A673 (cell line): ENCODE measurements around the gene NSMCE4A. TPM values are rescaled to one million over a fixed set of nuclear protein-coding genes. Genes with fewer than 3 reads are reported as not detected.
A peak's percentile ranks its signal among the peaks of the same experiment; 100 is the strongest.

Experiments used
- BruUV-seq: library from RNA; stranded (reverse); fragments of 400-500 nt; replicated peaks from 2 replicates; lab custom pipeline; 2021; lab: Mats Ljungman, UMichigan
- CTCF ChIA-PET: fragments of 300-600 bp; sonication (Branson Sonifier 250); formaldehyde crosslinking; loops from one replicate; lab custom pipeline; 2022; ENCODE audit warnings: antibody characterized with exemption; lab: Charles Lee
- POLR2A ChIA-PET: fragments of 300-600 bp; sonication (Branson Sonifier 250); formaldehyde crosslinking; loops from one replicate; lab custom pipeline; 2022; ENCODE audit warnings: antibody characterized with exemption; ENCODE audit not compliant: low non-redundant PET; lab: Charles Lee
- DNase-seq: peaks from one replicate; pipeline ENCODE4 v3.0.0-alpha.2; 2015; ENCODE audit warnings: low spot score
- H3K27ac ChIP-seq: fragments of 200-600 bp; sonication (generic); 2 replicates; pipeline ENCODE4 v1.5.1; 2016; ENCODE audit warnings: mixed run types, low read depth, mild to moderate bottlenecking, mixed read lengths, antibody characterized with exemption, low read length; ENCODE audit not compliant: poor library complexity, severe bottlenecking
- H3K27me3 ChIP-seq: fragments of 200-600 bp; sonication (generic); replicated peaks from 2 replicates; pipeline ENCODE4 v1.6.1; 2017; ENCODE audit warnings: mixed run types, low read depth, mild to moderate bottlenecking, mixed read lengths, antibody characterized with exemption, low read length; ENCODE audit not compliant: insufficient read depth, poor library complexity
- H3K36me3 ChIP-seq: fragments of 200-600 bp; sonication (generic); 2 replicates; pipeline ENCODE4 v1.6.1; 2016; ENCODE audit warnings: mixed run types, mild to moderate bottlenecking, mixed read lengths, antibody characterized with exemption, low read length; ENCODE audit not compliant: insufficient read depth, poor library complexity, severe bottlenecking
- H3K4me1 ChIP-seq: fragments of 200-600 bp; sonication (generic); 2 replicates; pipeline ENCODE4 v1.6.1; 2017; ENCODE audit warnings: mixed run types, mild to moderate bottlenecking, mixed read lengths, antibody characterized with exemption, low read length; ENCODE audit not compliant: insufficient read depth, poor library complexity, severe bottlenecking
- H3K4me3 ChIP-seq: fragments of 200-600 bp; sonication (generic); 2 replicates; pipeline ENCODE4 v1.5.1; 2016; ENCODE audit warnings: low read depth, mixed run types, mild to moderate bottlenecking, mixed read lengths, low read length; ENCODE audit not compliant: poor library complexity, severe bottlenecking
- H3K9me3 ChIP-seq: fragments of 200-600 bp; sonication (generic); 2 replicates; pipeline ENCODE4 v1.6.1; 2016; ENCODE audit warnings: mixed run types, low read depth, mild to moderate bottlenecking, mixed read lengths, antibody characterized with exemption, low read length; ENCODE audit not compliant: poor library complexity, severe bottlenecking
- EZH2 ChIP-seq: fragments of 200-600 bp; sonication (generic); IDR thresholded peaks from 2 replicates; pipeline ENCODE4 v1.6.1; 2017; ENCODE audit warnings: borderline replicate concordance, low read depth, mild to moderate bottlenecking, mixed read lengths, antibody characterized with exemption, low read length; ENCODE audit not compliant: poor library complexity, severe bottlenecking
- intact Hi-C: fragments of 100-400 bp; cut with micrococcal nuclease; formaldehyde crosslinking; loops from one replicate; pipeline ENCODE4 v1.10.0; 2022; ENCODE audit not compliant: unreplicated experiment
- total RNA-seq: library from RNA; stranded (reverse); gene quantifications from 2 replicates; pipeline ENCODE4 v1.2.3, GENCODE V29; 2021
- TF ChIP-seq, protein P1 (sequence below): fragments of 300-800, 200-600 bp; sonication (generic); conservative IDR thresholded peaks from 2 replicates; pipeline ENCODE4 v1.5.1; 2017; ENCODE audit warnings: low read depth, mild to moderate bottlenecking, antibody characterized with exemption, low read length, moderate library complexity, mixed read lengths

NSMCE4A gene
- total RNA-seq, 1 experiment from 2014 or later, result 71.7 TPM

DNA sequence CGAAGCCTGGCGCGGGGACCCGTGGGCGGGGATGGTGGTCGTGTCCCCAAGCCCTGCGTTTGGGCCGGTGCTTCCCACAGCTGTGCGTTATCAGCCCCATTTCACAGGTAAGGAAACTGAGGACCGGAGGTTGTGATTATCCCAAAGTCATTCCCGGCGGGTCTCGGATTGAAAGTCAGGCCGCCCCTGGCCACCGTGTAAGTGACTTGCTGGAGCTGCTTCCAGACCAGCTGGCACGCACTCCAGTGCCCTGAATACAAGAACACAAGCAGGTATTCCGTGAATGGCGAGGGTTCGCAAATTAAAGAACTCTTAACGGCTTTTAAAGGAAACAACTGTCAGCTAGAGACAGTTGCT lies 46.5 kb downstream of the NSMCE4A start:
- TF ChIP-seq, protein P1, sequence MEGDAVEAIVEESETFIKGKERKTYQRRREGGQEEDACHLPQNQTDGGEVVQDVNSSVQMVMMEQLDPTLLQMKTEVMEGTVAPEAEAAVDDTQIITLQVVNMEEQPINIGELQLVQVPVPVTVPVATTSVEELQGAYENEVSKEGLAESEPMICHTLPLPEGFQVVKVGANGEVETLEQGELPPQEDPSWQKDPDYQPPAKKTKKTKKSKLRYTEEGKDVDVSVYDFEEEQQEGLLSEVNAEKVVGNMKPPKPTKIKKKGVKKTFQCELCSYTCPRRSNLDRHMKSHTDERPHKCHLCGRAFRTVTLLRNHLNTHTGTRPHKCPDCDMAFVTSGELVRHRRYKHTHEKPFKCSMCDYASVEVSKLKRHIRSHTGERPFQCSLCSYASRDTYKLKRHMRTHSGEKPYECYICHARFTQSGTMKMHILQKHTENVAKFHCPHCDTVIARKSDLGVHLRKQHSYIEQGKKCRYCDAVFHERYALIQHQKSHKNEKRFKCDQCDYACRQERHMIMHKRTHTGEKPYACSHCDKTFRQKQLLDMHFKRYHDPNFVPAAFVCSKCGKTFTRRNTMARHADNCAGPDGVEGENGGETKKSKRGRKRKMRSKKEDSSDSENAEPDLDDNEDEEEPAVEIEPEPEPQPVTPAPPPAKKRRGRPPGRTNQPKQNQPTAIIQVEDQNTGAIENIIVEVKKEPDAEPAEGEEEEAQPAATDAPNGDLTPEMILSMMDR, result no peak
- TF ChIP-seq EZH2, result no peak
- Histone ChIP-seq H3K4me3 (peak overlapping the region; percentile 100), H3K9me3 (no peaks in the 10 kb centered on the region), H3K36me3 (no peaks in the 10 kb centered on the region), H3K4me1 (peaks cover 4% of the 10 kb centered on the region), H3K27me3 (no peaks in the 10 kb centered on the region), H3K27ac (peak overlapping the region; percentile 95)
- POLR2A ChIA-PET, result no interaction called here
- CTCF ChIA-PET, result no interaction called here
- TSS peak; percentile 67 for BruUV-seq
- DNase-seq, result no peak
- intact Hi-C loops, result no loop called here

DNA sequence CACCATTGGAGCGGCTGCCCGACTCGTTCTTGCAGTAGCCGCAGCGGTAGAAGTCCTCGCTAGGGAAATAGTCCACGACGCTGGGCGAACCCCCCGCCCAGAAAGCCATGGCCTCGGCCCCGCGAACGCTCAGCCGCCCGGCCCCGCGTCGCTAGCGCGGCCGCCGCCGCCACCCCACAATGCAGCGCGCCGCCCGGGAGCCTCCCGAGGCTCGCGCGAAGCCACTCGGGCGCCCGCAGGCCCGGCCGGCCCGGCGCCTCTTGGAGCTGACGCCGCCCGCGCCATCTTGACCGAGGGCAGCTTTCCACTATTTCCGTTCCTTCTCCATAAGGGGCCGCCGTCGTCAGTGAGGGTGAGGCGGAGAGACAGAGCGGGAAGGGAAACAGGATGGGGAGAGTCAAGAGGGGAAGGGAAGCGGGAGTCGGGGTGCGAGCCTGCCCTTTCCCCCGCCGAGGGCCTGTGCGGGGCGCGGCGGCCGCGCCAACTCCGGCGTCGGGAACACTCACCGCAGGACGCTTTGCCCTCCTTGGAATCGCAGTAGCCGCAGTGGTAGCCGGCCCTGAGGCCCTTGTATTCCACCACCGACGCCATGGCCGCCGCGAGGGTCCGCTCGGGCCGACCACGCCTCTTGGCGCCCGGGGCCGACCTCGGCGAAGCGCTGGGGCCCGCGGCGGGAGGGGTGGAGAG lies 47.0 kb downstream of the NSMCE4A start, which contains the start of gene ATE1:
Gene ATE1, minus strand, starts transcription at position 191 of the 687 bp plus-strand sequence. Its CDS starts 82 bp downstream, at position 109.
- Histone ChIP-seq H3K9me3 (no peaks in the 10 kb centered on the region), H3K4me1 (peaks cover 4% of the 10 kb centered on the region), H3K27ac (peak within 1 kb of the TSS; percentile 95), H3K27me3 (no peaks in the 10 kb centered on the region), H3K36me3 (no peaks in the 10 kb centered on the region), H3K4me3 (peak within 1 kb of the TSS; percentile 100)
- POLR2A ChIA-PET, result no interaction called here
- peak; percentile 94 for DNase-seq
- intact Hi-C loops, result no loop called here
- CTCF ChIA-PET, result no interaction called here
- TF ChIP-seq, protein P1, result no peak
- TF ChIP-seq EZH2, result no peak
- no TSS peak for BruUV-seq

DNA sequence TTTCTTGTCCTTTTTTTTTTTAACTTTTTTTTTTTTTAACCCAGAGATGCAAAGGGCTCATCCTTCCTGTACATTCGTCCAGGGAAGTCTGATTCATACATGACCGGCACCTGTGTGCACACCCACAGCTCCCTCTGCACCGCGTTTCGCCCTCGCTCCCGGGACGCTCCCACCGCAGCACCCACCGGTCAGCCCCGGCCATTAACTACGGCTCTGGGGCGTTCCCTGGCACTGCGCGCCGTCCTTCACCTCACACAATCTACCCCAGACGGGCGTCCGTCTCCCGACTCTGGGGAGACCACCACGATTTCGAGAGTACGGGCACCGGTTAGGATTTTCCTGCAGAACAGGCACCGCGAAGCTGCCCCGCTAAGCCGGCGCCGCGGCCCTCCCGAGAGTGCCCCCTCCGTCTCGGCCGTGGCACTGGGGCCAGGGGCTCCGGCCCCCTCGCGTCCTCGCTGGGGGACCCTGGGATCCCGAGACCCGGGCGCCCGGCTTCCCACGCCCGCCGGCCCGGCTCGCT lies 47.6 kb downstream of the NSMCE4A start:
- no peak for DNase-seq
- H3K27ac ChIP-seq, result peak overlapping the region; percentile 95
- intact Hi-C loops, result no loop called here
- no peaks in the 10 kb centered on the region for H3K9me3 ChIP-seq
- H3K4me1 ChIP-seq, result peaks cover 4% of the 10 kb centered on the region
- POLR2A ChIA-PET, result no interaction called here
- no TSS peak for BruUV-seq
- TF ChIP-seq, protein P1, result no peak
- no peak for TF ChIP-seq EZH2
- no peaks in the 10 kb centered on the region for H3K36me3 ChIP-seq
- H3K27me3 ChIP-seq, result no peaks in the 10 kb centered on the region
- CTCF ChIA-PET, result no interaction called here
- H3K4me3 ChIP-seq, result peak overlapping the region; percentile 100
